Activated CD8-positive, alpha-beta T cell treated with anti-CD3 and anti-CD28 coated beads for 36 hours (primary cell): ENCODE data around the gene ERP27. TPM values are rescaled to one million over a fixed set of nuclear protein-coding genes. Genes with fewer than 3 reads are reported as not detected.

Experiments used
- ATAC-seq: fragments of 200-7000 bp; cut with Tn5 transposase; one replicate; pipeline ENCODE4 v1.10.0; 2021; ENCODE audit warnings: mild to moderate bottlenecking, moderate library complexity
- CTCF ChIA-PET: fragments of 350-600 bp; sonication (Branson Sonifier 250); formaldehyde crosslinking; loops from one replicate; lab custom pipeline; 2021; ENCODE audit warnings: antibody characterized with exemption; lab: Charles Lee
- POLR2A ChIA-PET: fragments of 350-600 bp; sonication (Branson Sonifier 250); formaldehyde crosslinking; loops from one replicate; lab custom pipeline; 2021; ENCODE audit warnings: antibody characterized with exemption; lab: Charles Lee
- DNase-seq: peaks from one replicate; pipeline ENCODE4 v3.0.0-alpha.2; 2020
- H3K27ac Mint-ChIP-seq: one replicate; pipeline ENCODE4 v1.8.0; 2021; ENCODE audit warnings: mild to moderate bottlenecking, mixed read lengths
- H3K27me3 Mint-ChIP-seq: one replicate; pipeline ENCODE4 v1.8.0; 2021; ENCODE audit warnings: mixed read lengths
- H3K36me3 Mint-ChIP-seq: one replicate; pipeline ENCODE4 v1.8.0; 2021; ENCODE audit warnings: low read depth, mixed read lengths
- H3K4me1 Mint-ChIP-seq: one replicate; pipeline ENCODE4 v1.8.0; 2021; ENCODE audit warnings: low read depth, mixed read lengths
- H3K4me3 Mint-ChIP-seq: one replicate; pipeline ENCODE4 v1.8.0; 2021; ENCODE audit warnings: mild to moderate bottlenecking, moderate library complexity, mixed read lengths
- H3K9me3 Mint-ChIP-seq: one replicate; pipeline ENCODE4 v1.8.0; 2021; ENCODE audit warnings: mixed read lengths
- intact Hi-C: fragments of 100-400 bp; cut with micrococcal nuclease; formaldehyde crosslinking; loops from one replicate; pipeline ENCODE4 v1.10.0; 2022
- total RNA-seq, 2 experiments: library from RNA; stranded (reverse); gene quantifications; one replicate each; pipeline ENCODE4 v1.2.3, GENCODE V29; 2021
- TF ChIP-seq, protein P1 (sequence below): fragments of 200-600 bp; IDR thresholded peaks from one replicate; pipeline ENCODE4 v1.8.0; 2022; ENCODE audit warnings: antibody characterized with exemption, mild to moderate bottlenecking

Gene ERP27
- total RNA-seq, 2 experiments from 2014 or later = 2.3 to 3.4 TPM

- Mint-ChIP-seq H3K9me3 (no peaks in the 10 kb centered on the region), H3K4me3 (no peak overlapping the region), H3K4me1 (peaks cover 48% of the 10 kb centered on the region), H3K27ac (peak overlapping the region; percentile 97), H3K27me3 (no peaks in the 10 kb centered on the region), H3K36me3 (peaks cover 10% of the 10 kb centered on the region)
- TF ChIP-seq, protein P1, sequence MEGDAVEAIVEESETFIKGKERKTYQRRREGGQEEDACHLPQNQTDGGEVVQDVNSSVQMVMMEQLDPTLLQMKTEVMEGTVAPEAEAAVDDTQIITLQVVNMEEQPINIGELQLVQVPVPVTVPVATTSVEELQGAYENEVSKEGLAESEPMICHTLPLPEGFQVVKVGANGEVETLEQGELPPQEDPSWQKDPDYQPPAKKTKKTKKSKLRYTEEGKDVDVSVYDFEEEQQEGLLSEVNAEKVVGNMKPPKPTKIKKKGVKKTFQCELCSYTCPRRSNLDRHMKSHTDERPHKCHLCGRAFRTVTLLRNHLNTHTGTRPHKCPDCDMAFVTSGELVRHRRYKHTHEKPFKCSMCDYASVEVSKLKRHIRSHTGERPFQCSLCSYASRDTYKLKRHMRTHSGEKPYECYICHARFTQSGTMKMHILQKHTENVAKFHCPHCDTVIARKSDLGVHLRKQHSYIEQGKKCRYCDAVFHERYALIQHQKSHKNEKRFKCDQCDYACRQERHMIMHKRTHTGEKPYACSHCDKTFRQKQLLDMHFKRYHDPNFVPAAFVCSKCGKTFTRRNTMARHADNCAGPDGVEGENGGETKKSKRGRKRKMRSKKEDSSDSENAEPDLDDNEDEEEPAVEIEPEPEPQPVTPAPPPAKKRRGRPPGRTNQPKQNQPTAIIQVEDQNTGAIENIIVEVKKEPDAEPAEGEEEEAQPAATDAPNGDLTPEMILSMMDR = no peak
- POLR2A ChIA-PET = interaction anchor here (1.1 to 2.1 kb wide), 3 partner anchors 9 to 195 kb away, joined by 3 to 9 read pairs (median 7); no protein-coding TSS in a partner anchor
- no peak for DNase-seq
- no peak for ATAC-seq
- CTCF ChIA-PET = no interaction called here
- intact Hi-C loops = no loop called here
Observed at GRCh38 chr12:14965221-14965620, 26.9 kb upstream of the ERP27 start.

DNA sequence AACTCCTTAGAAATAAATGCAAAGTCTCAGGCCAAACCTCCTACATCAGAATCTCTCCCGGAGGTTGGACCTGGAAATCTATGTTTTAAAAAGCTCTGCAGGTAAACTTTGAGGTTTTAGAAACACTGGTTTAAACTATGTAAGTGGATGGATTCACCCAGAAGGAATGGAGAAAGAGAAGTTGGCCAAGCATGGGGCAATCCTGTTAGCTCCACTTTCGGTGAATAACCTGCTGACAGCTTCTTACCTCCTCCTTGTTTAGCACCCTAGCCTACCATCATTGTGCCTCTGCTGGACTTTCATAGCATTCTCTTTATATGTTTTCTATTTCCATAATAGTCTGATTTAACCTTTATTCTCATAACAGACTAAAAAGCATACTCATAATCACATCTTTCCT is 26.1 kb upstream of the ERP27 start:
- POLR2A ChIA-PET = interaction anchor here (0.6 to 2.1 kb wide), 4 partner anchors 10 to 194 kb away, joined by 3 to 9 read pairs (median 6); no protein-coding TSS in a partner anchor
- no peaks in the 10 kb centered on the region for H3K9me3 Mint-ChIP-seq
- ATAC-seq = no peak
- peaks cover 18% of the 10 kb centered on the region for H3K36me3 Mint-ChIP-seq
- no peaks in the 10 kb centered on the region for H3K27me3 Mint-ChIP-seq
- H3K27ac Mint-ChIP-seq = peak overlapping the region; percentile 97
- peaks cover 42% of the 10 kb centered on the region for H3K4me1 Mint-ChIP-seq
- intact Hi-C loops = loop anchor here (5.0 kb wide), 1 partner anchor 82 kb away; no protein-coding TSS in a partner anchor
- no peak for DNase-seq
- H3K4me3 Mint-ChIP-seq = no peak overlapping the region
- TF ChIP-seq, protein P1 = no peak
- CTCF ChIA-PET = interaction anchor here (0.6 kb wide), 1 partner anchor 31 kb away, joined by 4 read pairs; no protein-coding TSS in a partner anchor

GRCh38 chr12:14963520-14963919 is 25.2 kb upstream of the ERP27 start:
- peaks cover 36% of the 10 kb centered on the region for H3K4me1 Mint-ChIP-seq

DNA sequence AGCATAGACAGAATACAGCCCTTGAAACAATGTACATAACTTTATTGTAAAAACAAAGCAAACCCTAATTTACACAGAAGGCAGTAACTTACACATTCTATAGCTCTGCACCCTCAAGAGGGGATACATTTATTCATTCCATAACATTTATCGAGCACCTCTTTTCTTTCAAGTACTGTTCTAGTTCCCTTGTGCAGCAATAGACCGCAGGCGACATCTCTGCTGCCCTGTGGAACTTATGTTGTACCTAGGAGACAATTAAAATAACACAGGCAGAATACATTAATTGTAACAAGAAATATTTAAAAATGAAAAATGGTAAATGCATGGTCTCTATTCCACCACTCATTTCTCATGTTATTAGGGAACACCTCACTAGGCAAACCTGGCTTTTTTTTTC is 24.5 kb upstream of the ERP27 start:
- Mint-ChIP-seq H3K4me1 (peaks cover 39% of the 10 kb centered on the region), H3K27me3 (no peaks in the 10 kb centered on the region), H3K36me3 (peaks cover 34% of the 10 kb centered on the region), H3K27ac (peak overlapping the region; percentile 97), H3K4me3 (peak overlapping the region; percentile 94), H3K9me3 (no peaks in the 10 kb centered on the region)
- ChIA-PET POLR2A (interaction anchor here (1.1 to 7.2 kb wide), 8 partner anchors 10 to 190 kb away, joined by 3 to 41 read pairs (median 4); partner anchors contain the start of gene PDE6H), CTCF (interaction anchor here (1.2 kb wide), 1 partner anchor 190 kb away, joined by 4 read pairs; no protein-coding TSS in a partner anchor)
- intact Hi-C loops = loop anchor here (5.0 kb wide), 1 partner anchor 80 kb away; no protein-coding TSS in a partner anchor
- DNase-seq (no peak), ATAC-seq (no peak)
- TF ChIP-seq, protein P1 = no peak

More at GRCh38 chr12:14963520-14963919, 25.2 kb upstream of the ERP27 start:
- TF ChIP-seq, protein P1 = no peak
- Mint-ChIP-seq H3K27ac (peak overlapping the region; percentile 97), H3K4me3 (peak overlapping the region; percentile 15), H3K27me3 (no peaks in the 10 kb centered on the region), H3K36me3 (peaks cover 27% of the 10 kb centered on the region), H3K9me3 (no peaks in the 10 kb centered on the region)
- ATAC-seq (no peak), DNase-seq (no peak)
- ChIA-PET CTCF (no interaction called here), POLR2A (interaction anchor here (1.1 to 1.2 kb wide), 2 partner anchors 27 to 191 kb away, joined by 3 read pairs; no protein-coding TSS in a partner anchor)
- intact Hi-C loops = loop anchor here (5.0 kb wide), 1 partner anchor 81 kb away; no protein-coding TSS in a partner anchor

DNA sequence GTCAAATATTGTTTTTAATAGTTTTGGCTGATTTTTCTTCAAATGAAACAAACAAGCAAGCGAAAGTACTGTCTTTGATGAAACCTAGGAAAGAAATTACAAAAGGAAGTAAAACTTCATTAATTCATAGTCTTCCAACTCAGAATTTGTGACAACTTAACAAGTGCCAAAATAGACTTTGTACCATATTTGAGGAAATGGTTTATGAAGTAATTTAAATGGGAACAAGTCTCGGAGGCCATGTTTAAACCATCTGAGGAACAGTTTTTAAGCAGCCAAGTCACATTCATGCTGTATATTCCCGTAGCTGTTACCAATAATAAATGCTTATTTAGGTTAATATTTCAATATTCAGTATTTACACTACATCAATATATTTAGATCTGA is 23.8 kb upstream of the ERP27 start:
- TF ChIP-seq, protein P1 = no peak
- Mint-ChIP-seq H3K9me3 (no peaks in the 10 kb centered on the region), H3K27ac (peak overlapping the region; percentile 97), H3K36me3 (peaks cover 38% of the 10 kb centered on the region), H3K4me3 (peak overlapping the region; percentile 94), H3K27me3 (no peaks in the 10 kb centered on the region), H3K4me1 (peaks cover 40% of the 10 kb centered on the region)
- ChIA-PET CTCF (interaction anchor here (0.6 to 1.2 kb wide), 5 partner anchors 16 to 563 kb away, joined by 3 to 4 read pairs (median 3); no protein-coding TSS in a partner anchor), POLR2A (interaction anchor here (0.8 to 7.2 kb wide), 15 partner anchors 9 to 192 kb away, joined by 3 to 41 read pairs (median 4); partner anchors contain the start of gene PDE6H)
- DNase-seq (no peak), ATAC-seq (no peak)
- intact Hi-C loops = loop anchor here (5.0 kb wide), 1 partner anchor 80 kb away; no protein-coding TSS in a partner anchor
